ENCODE results near the gene LHFPL4. TPM values are rescaled to one million over a fixed set of nuclear protein-coding genes. Genes with fewer than 3 reads are reported as not detected.

LHFPL4 gene
- total RNA-seq, 3 donors from 2014 or later (not counting 1 experiment from before 2014, with no cell fraction given), result not detected

DNA sequence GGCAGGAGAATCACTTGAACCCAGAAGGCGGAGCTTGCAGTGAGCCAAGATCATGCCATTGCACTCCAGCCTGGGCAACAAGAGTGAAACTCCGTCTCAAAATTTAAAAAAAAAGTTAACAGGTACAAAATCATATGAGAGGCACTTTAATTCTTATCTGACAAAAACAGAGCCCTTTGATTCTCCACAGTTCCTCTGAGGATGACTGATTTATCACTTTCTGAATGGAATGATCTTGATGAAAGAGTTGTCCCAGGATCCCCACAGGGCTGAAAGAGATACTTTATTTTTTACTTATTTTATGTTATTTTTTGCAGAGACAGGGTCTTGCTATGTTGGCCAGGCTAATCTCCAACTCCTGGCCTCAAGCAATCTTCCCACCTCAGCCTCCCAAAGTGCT, 4.0 kb downstream of the LHFPL4 start:
- no peaks in the 10 kb centered on the region for H3K36me3 ChIP-seq (ENCODE audit: control insufficient read depth, insufficient read depth, low read length)
- WGBS (ENCODE audit: insufficient coverage), result 88% methylated on average over 2 of the region's 2 CpGs
- H3K4me1 Mint-ChIP-seq, result peaks cover 10 to 12% of the 10 kb centered on the region in 2 donors
- H3K36me3 Mint-ChIP-seq, result no peaks in the 10 kb centered on the region
- no peak overlapping the region for H3K4me3 ChIP-seq (ENCODE audit: low read length)
- no peaks in the 10 kb centered on the region for H3K9me3 Mint-ChIP-seq
- no peak overlapping the region for H3K4me3 Mint-ChIP-seq
- H3K27me3 Mint-ChIP-seq (ENCODE audit: low read depth in 2 of 2), result peaks cover 44 to 53% of the 10 kb centered on the region in 2 donors
- H3K9me3 ChIP-seq (ENCODE audit: control insufficient read depth, insufficient read depth, low read length), result no peaks in the 10 kb centered on the region
- intact Hi-C loops (cut with micrococcal nuclease), result no loop called here
- no peaks in the 10 kb centered on the region for H3K4me1 ChIP-seq (ENCODE audit: control insufficient read depth, insufficient read depth, low read length)
- no peak for ATAC-seq
- H3K27ac Mint-ChIP-seq, result no peak overlapping the region
- TF ChIP-seq, protein P1, sequence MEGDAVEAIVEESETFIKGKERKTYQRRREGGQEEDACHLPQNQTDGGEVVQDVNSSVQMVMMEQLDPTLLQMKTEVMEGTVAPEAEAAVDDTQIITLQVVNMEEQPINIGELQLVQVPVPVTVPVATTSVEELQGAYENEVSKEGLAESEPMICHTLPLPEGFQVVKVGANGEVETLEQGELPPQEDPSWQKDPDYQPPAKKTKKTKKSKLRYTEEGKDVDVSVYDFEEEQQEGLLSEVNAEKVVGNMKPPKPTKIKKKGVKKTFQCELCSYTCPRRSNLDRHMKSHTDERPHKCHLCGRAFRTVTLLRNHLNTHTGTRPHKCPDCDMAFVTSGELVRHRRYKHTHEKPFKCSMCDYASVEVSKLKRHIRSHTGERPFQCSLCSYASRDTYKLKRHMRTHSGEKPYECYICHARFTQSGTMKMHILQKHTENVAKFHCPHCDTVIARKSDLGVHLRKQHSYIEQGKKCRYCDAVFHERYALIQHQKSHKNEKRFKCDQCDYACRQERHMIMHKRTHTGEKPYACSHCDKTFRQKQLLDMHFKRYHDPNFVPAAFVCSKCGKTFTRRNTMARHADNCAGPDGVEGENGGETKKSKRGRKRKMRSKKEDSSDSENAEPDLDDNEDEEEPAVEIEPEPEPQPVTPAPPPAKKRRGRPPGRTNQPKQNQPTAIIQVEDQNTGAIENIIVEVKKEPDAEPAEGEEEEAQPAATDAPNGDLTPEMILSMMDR (IDR thresholded peaks at IDR 0.05), result no peak
- no peak for DNase-seq
- peaks cover 24% of the 10 kb centered on the region for H3K27me3 ChIP-seq (ENCODE audit: control insufficient read depth, insufficient read depth, low read length)
- H3K27ac ChIP-seq (ENCODE audit: low read length), result no peak overlapping the region

DNA sequence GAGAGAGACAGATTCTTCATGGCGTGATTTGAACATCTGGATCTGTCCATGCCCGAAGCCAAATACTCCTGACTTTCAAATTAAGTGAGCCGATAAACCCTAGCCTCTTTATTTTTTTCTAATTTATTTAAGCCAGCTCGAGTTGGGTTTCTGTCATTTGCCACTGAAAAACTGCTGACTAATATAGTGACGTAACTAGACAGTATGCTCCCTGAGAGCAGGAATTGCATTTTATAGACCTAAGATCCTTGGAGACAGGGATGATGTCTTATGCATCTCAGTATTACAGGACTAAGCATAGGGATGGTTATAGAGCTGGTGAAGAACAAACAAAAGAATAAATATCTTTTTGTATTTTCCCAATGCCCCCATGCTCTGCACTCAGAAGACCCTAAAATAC, 4.6 kb downstream of the LHFPL4 start:
- peaks cover 10 to 12% of the 10 kb centered on the region in 2 donors for H3K4me1 Mint-ChIP-seq
- TF ChIP-seq, protein P1 (IDR thresholded peaks at IDR 0.05), result no peak
- no peaks in the 10 kb centered on the region for H3K36me3 Mint-ChIP-seq
- H3K27ac Mint-ChIP-seq, result no peak overlapping the region
- Histone ChIP-seq H3K4me1 (ENCODE audit: control insufficient read depth, insufficient read depth, low read length) (no peaks in the 10 kb centered on the region), H3K27ac (ENCODE audit: low read length) (no peak overlapping the region), H3K4me3 (ENCODE audit: low read length) (no peak overlapping the region), H3K36me3 (ENCODE audit: control insufficient read depth, insufficient read depth, low read length) (no peaks in the 10 kb centered on the region), H3K9me3 (ENCODE audit: control insufficient read depth, insufficient read depth, low read length) (no peaks in the 10 kb centered on the region), H3K27me3 (ENCODE audit: control insufficient read depth, insufficient read depth, low read length) (peaks cover 23% of the 10 kb centered on the region)
- H3K27me3 Mint-ChIP-seq (ENCODE audit: low read depth in 2 of 2), result peaks cover 43 to 53% of the 10 kb centered on the region in 2 donors
- no peak overlapping the region for H3K4me3 Mint-ChIP-seq
- no peak for ATAC-seq
- no peak for DNase-seq
- 83% methylated on average over 5 of the region's 5 CpGs for WGBS (ENCODE audit: insufficient coverage)
- intact Hi-C loops (cut with micrococcal nuclease), result no loop called here
- H3K9me3 Mint-ChIP-seq, result no peaks in the 10 kb centered on the region

DNA sequence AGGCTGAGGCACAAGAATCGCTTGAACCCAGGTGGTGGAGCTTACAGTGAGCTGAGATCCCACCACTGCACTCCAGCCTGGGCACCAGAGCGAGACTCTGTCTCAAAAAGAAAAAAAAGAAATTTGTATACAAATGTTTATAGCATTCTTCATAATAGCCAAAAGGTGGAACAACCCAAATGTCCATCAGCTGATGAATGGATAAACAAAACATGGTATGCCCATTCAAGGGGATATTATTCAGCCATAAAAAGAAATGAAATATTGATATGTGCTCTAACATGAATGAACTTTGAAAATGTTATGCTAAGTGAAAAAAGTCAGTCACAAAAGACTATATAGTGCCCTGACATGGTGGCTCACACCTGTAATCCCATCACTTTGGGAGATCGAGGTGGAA, 11.4 kb downstream of the LHFPL4 start:
- peaks cover 3% of the 10 kb centered on the region for H3K27me3 ChIP-seq (ENCODE audit: control insufficient read depth, insufficient read depth, low read length)
- Mint-ChIP-seq H3K4me3 (no peak overlapping the region), H3K36me3 (no peaks in the 10 kb centered on the region), H3K27ac (no peak overlapping the region), H3K4me1 (no peaks in the 10 kb centered on the region), H3K9me3 (no peaks in the 10 kb centered on the region), H3K27me3 (ENCODE audit: low read depth in 2 of 2) (peaks cover 7 to 14% of the 10 kb centered on the region in 2 donors)
- DNase-seq (no peak), ATAC-seq (no peak)
- H3K4me3 ChIP-seq (ENCODE audit: low read length), result no peak overlapping the region
- H3K27ac ChIP-seq (ENCODE audit: low read length), result no peak overlapping the region
- intact Hi-C loops (cut with micrococcal nuclease), result no loop called here
- TF ChIP-seq, protein P1 (IDR thresholded peaks at IDR 0.05), result no peak
- H3K9me3 ChIP-seq (ENCODE audit: control insufficient read depth, insufficient read depth, low read length), result no peaks in the 10 kb centered on the region
- H3K4me1 ChIP-seq (ENCODE audit: control insufficient read depth, insufficient read depth, low read length), result no peaks in the 10 kb centered on the region
- WGBS (ENCODE audit: insufficient coverage), result 100% methylated on average over 2 of the region's 3 CpGs
- H3K36me3 ChIP-seq (ENCODE audit: control insufficient read depth, insufficient read depth, low read length), result no peaks in the 10 kb centered on the region

DNA sequence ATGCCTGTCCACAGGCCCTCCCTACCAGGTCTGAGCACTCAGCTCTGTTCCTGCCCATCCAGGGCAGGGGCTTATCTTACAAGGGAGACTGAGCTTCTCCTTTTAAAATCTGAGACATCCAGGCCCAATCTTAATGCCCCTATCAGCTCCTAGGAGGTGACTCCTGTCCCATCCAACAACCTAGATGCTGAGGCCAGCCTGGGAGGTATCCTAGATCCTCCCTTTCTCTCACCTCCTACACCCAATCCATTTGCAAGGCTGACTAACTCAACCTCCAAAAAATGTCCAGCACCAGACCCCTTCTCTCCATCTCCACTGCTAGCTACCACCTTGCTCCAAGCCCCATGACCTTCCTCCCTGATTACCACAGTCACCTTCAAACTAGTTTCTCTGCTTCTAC, 17.4 kb downstream of the LHFPL4 start:
- ATAC-seq, result no peak
- Histone ChIP-seq H3K4me3 (ENCODE audit: low read length) (no peak overlapping the region), H3K27me3 (ENCODE audit: control insufficient read depth, insufficient read depth, low read length) (peaks cover 3% of the 10 kb centered on the region), H3K4me1 (ENCODE audit: control insufficient read depth, insufficient read depth, low read length) (no peaks in the 10 kb centered on the region), H3K27ac (ENCODE audit: low read length) (no peak overlapping the region), H3K36me3 (ENCODE audit: control insufficient read depth, insufficient read depth, low read length) (no peaks in the 10 kb centered on the region), H3K9me3 (ENCODE audit: control insufficient read depth, insufficient read depth, low read length) (no peaks in the 10 kb centered on the region)
- Mint-ChIP-seq H3K27me3 (ENCODE audit: low read depth in 2 of 2) (peaks cover 3 to 8% of the 10 kb centered on the region in 2 donors), H3K4me1 (no peaks in the 10 kb centered on the region), H3K9me3 (no peaks in the 10 kb centered on the region), H3K36me3 (no peaks in the 10 kb centered on the region), H3K27ac (no peak overlapping the region), H3K4me3 (no peak overlapping the region)
- TF ChIP-seq, protein P1 (IDR thresholded peaks at IDR 0.05), result no peak
- DNase-seq, result no peak
- intact Hi-C loops (cut with micrococcal nuclease), result no loop called here
